Glutamatergic neuron (in vitro differentiated cells): ENCODE measurements around the gene CISD1. TPM values are rescaled to one million over a fixed set of nuclear protein-coding genes. Genes with fewer than 3 reads are reported as not detected.
"Not testable (repeated sequence)": the region's sequence is repeated elsewhere in the genome, so short reads cannot be mapped to it uniquely, and the experiment has no call there.

Experiments used
- DNase-seq: peaks from one replicate; pipeline ENCODE4 v3.0.0; 2022
- H3K27ac Mint-ChIP-seq: one replicate; pipeline ENCODE4 v1.8.0; 2020; ENCODE audit warnings: mild to moderate bottlenecking, mixed read lengths, inconsistent platforms; ENCODE audit not compliant: unreplicated experiment
- H3K27me3 Mint-ChIP-seq: one replicate; pipeline ENCODE4 v1.8.0; 2020; ENCODE audit warnings: mild to moderate bottlenecking, moderate library complexity, mixed read lengths, inconsistent platforms; ENCODE audit not compliant: unreplicated experiment
- H3K36me3 Mint-ChIP-seq: one replicate; pipeline ENCODE4 v1.8.0; 2020; ENCODE audit warnings: mild to moderate bottlenecking, mixed read lengths, inconsistent platforms; ENCODE audit not compliant: unreplicated experiment
- H3K4me1 Mint-ChIP-seq: one replicate; pipeline ENCODE4 v1.8.0; 2020; ENCODE audit warnings: mild to moderate bottlenecking, low read depth, mixed read lengths, inconsistent platforms; ENCODE audit not compliant: unreplicated experiment
- H3K4me3 Mint-ChIP-seq: one replicate; pipeline ENCODE4 v1.8.0; 2020; ENCODE audit warnings: mild to moderate bottlenecking, mixed read lengths, inconsistent platforms; ENCODE audit not compliant: unreplicated experiment
- H3K9me3 Mint-ChIP-seq: one replicate; pipeline ENCODE4 v1.8.0; 2020; ENCODE audit warnings: mild to moderate bottlenecking, moderate library complexity, mixed read lengths, inconsistent platforms; ENCODE audit not compliant: unreplicated experiment
- total RNA-seq: library from RNA; stranded (reverse); fragmentation: NEBNext Ultra II Directional; extraction: Animal tissue kit (Norgen Biotek cat#: 25700); gene quantifications from one replicate; pipeline ENCODE4 v1.2.1, GENCODE V29; 2021; ENCODE audit not compliant: unreplicated experiment
- TF ChIP-seq, protein P1 (sequence below): fragments of 200-600 bp; sonication (generic); IDR thresholded peaks from one replicate; pipeline ENCODE4 v1.5.0; 2021; ENCODE audit not compliant: partially characterized antibody, unreplicated experiment

The CISD1 gene
- total RNA-seq, 1 donor from 2014 or later: 29.3 TPM

DNA sequence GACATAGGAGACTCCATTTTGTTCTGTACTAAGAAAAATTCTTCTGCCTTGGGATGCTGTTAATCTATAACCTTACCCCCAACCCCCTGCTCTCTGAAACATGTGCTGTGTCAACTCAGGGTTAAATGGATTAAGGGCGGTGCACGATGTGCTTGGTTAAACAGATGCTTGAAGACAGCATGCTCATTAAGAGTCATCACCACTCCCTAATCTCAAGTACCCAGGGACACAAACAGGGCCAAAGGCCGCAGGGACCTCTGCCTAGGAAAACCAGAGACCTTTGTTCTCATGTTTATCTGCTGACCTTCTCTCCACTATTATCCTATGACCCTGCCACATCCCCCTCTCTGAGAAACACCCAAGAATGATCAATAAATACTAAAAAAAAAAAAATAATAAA lies 24.3 kb upstream of the CISD1 start:
- DNase-seq: not testable (repeated sequence)
- H3K27ac Mint-ChIP-seq: peak overlapping the region; percentile 14

DNA sequence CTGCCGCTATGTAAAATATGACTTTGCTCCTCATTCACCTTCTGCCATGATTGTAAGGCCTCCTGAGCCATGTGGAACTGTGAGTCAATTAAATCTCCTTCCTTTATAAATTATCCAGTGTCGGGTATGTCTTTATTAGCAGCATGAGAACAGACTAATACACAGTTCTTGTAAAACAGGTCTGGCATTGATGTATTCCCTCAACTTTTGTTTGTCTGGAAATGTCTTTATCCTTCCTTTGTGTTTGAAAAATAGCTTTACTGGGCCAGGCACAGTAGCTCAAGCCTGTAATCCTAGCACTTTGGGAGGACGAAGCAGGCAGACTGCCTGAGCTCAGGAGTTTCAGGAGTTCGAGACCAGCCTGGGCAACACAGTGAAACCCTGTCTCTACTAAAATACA lies 15.8 kb upstream of the CISD1 start:
- Mint-ChIP-seq H3K27ac (no peak overlapping the region), H3K27me3 (no peaks in the 10 kb centered on the region), H3K9me3 (peaks cover 6% of the 10 kb centered on the region), H3K36me3 (peaks cover 8% of the 10 kb centered on the region), H3K4me3 (no peak overlapping the region), H3K4me1 (no peaks in the 10 kb centered on the region)
- TF ChIP-seq, protein P1, sequence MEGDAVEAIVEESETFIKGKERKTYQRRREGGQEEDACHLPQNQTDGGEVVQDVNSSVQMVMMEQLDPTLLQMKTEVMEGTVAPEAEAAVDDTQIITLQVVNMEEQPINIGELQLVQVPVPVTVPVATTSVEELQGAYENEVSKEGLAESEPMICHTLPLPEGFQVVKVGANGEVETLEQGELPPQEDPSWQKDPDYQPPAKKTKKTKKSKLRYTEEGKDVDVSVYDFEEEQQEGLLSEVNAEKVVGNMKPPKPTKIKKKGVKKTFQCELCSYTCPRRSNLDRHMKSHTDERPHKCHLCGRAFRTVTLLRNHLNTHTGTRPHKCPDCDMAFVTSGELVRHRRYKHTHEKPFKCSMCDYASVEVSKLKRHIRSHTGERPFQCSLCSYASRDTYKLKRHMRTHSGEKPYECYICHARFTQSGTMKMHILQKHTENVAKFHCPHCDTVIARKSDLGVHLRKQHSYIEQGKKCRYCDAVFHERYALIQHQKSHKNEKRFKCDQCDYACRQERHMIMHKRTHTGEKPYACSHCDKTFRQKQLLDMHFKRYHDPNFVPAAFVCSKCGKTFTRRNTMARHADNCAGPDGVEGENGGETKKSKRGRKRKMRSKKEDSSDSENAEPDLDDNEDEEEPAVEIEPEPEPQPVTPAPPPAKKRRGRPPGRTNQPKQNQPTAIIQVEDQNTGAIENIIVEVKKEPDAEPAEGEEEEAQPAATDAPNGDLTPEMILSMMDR: no peak
- no peak for DNase-seq

More for the DNA sequence above, 24.3 kb upstream of the CISD1 start:
- H3K4me3 Mint-ChIP-seq, H3K27me3 Mint-ChIP-seq, H3K4me1 Mint-ChIP-seq, H3K9me3 Mint-ChIP-seq: not testable (repeated sequence)
- H3K36me3 Mint-ChIP-seq: peaks cover 24% of the 10 kb centered on the region

DNA sequence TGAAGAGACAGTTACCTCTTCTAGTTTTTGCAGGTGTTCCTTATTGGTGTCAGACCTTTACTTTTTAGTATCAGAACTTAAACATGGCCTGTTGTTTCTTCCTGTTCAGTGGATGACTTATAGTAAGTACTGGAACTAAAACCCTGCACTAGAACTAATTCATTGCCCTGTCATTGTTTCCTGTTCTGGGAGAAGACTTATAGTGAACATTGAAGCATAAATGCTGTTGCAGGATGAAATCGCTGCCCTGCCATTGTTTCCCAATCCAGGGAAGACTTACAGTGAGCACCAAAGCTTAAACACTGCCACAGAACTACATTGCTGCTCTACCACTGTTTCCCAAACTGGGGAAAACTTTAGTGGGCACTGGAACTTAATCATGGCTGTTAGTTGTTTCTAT lies 14.3 kb upstream of the CISD1 start:
- Mint-ChIP-seq H3K27ac (no peak overlapping the region), H3K27me3 (no peaks in the 10 kb centered on the region), H3K36me3 (peaks cover 8% of the 10 kb centered on the region), H3K4me1 (no peaks in the 10 kb centered on the region), H3K4me3 (no peak overlapping the region), H3K9me3 (peaks cover 8% of the 10 kb centered on the region)
- DNase-seq: no peak
- TF ChIP-seq, protein P1: no peak

GRCh38 chr10:58256013-58256780 lies 12.8 kb upstream of the CISD1 start:
- not testable (repeated sequence) for H3K36me3 Mint-ChIP-seq, H3K27ac Mint-ChIP-seq, DNase-seq, H3K4me3 Mint-ChIP-seq, H3K4me1 Mint-ChIP-seq, H3K9me3 Mint-ChIP-seq, H3K27me3 Mint-ChIP-seq

DNA sequence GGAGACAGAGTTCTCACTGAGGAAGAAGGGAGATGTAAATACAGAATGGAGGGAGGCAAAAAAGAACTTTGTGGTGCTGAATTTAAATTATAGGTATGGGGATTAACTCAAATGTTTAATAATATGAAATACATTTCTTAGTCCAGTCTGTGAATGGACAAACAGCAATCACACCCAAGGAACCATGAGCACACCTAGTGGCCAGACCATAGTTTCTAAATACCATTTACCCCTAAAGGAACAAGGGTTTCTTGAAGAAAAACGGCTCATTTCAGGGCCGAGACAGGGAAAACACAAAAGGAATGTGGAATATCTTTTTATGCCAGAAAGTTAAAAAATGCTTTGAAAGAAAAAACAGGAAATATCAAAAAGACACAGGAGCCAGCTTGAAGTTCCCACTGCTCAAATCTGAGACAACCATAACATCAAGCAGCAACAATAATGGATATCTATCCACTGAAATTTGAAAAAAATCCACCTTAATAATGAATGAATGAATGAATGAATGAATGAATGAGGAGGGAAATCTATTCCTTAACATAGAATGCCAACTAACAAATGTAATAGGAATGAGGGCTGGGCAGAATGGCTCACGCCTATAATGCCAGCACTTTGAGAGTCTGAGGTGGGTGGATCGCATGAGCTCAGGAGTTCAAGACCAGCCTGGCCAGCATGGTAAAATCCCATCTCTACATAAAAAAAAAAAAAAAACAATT lies 9.8 kb upstream of the CISD1 start:
- DNase-seq: no peak
- H3K9me3 Mint-ChIP-seq: peaks cover 8% of the 10 kb centered on the region
- H3K4me1 Mint-ChIP-seq: peaks cover under 1% of the 10 kb centered on the region
- TF ChIP-seq, protein P1: no peak
- H3K36me3 Mint-ChIP-seq: peaks cover 2% of the 10 kb centered on the region
- peaks cover 2% of the 10 kb centered on the region for H3K27me3 Mint-ChIP-seq
- no peak overlapping the region for H3K4me3 Mint-ChIP-seq
- no peak overlapping the region for H3K27ac Mint-ChIP-seq

- peaks cover 7% of the 10 kb centered on the region for H3K9me3 Mint-ChIP-seq
- TF ChIP-seq, protein P1: no peak
- no peak overlapping the region for H3K27ac Mint-ChIP-seq
Observed at GRCh38 chr10:58260334-58260733, 8.6 kb upstream of the CISD1 start.

More at GRCh38 chr10:58260334-58260733, 8.6 kb upstream of the CISD1 start:
- DNase-seq: no peak
- Mint-ChIP-seq H3K4me3 (no peak overlapping the region), H3K4me1 (peaks cover 3% of the 10 kb centered on the region), H3K27me3 (peaks cover 2% of the 10 kb centered on the region), H3K36me3 (no peaks in the 10 kb centered on the region)
